SK-N-MC (cell line): Measurements from ENCODE around the gene PDPR.
"Not testable (repeated sequence)": the region's sequence is repeated elsewhere in the genome, so short reads cannot be mapped to it uniquely, and the experiment has no call there.

Experiments
- EZH2 ChIP-seq: fragments of 200-600 bp; sonication (generic); IDR thresholded peaks from one replicate; pipeline ENCODE4 v1.6.1; 2017; ENCODE audit warnings: antibody characterized with exemption
- POLR2AphosphoS5 ChIP-seq: IDR thresholded peaks from 2 replicates; pipeline ENCODE4 v1.6.1; 2012; ENCODE audit warnings: mild to moderate bottlenecking, low read depth, low read length, borderline replicate concordance

DNA sequence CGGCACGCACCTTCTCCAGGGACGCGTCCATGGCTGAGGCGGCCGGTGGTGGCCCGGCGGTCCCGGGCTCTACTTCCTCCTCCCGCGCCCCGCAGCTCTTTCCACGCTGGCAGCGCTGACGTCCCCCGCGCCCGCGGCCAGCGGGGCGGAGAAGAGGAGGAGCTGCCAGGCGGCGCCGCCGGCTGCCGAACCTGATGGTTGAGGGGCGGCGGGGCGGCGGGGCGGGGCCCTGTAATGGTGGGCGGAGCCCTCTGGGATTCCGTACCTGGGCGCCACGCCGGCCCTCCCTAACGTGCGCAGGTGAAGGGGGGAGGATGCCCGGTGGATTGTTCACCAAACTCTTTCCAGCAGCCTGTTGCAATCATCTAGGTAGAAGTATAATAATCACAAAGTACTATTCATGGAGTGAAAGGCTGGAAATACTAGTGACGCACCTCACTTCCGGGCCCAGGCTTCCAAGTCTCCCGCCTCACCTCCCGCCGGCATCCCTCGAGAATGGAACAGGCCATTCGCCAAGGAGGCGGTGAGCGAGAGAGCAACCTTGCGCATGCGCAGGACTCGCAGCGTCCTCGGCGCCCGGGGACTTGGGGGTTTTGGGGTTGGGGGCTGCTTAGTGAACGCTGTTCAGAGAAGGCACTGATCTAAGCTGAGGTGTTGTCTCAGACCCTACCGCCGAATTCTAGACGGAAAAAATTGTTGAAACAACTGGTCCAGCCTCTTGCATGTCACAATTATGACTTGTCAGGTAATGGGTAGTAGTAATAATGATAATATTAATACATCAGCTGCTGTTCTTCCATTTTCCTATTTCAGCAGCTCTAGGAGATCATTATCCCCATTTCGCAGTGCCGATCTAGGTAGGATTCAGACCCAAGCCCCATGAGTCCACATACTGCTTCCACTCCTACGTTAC, 48.1 kb upstream of the PDPR start:
- TF ChIP-seq POLR2AphosphoS5, EZH2: not testable (repeated sequence)
